ENCODE results near the gene HMGCLL1.

DNA sequence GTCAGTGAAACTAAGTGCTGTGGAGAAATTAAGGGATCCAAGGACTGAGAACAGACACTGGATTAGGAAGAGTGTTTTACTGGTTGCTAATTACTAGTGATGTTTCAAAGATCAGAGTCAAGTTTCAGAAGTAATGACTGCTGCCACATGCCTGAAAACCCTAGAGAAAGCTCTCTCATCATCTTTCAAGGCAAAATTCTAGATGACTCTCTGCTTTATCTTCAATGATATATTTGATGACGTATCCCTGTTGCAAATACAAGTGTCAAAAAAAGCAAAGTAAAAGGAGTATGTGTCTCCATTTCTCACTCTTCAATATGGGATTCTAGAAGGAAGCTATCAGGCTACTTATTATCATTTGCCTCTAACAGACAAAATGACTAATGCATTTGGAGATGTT, 38.0 kb downstream of the HMGCLL1 start:
- TF ChIP-seq, protein P1, sequence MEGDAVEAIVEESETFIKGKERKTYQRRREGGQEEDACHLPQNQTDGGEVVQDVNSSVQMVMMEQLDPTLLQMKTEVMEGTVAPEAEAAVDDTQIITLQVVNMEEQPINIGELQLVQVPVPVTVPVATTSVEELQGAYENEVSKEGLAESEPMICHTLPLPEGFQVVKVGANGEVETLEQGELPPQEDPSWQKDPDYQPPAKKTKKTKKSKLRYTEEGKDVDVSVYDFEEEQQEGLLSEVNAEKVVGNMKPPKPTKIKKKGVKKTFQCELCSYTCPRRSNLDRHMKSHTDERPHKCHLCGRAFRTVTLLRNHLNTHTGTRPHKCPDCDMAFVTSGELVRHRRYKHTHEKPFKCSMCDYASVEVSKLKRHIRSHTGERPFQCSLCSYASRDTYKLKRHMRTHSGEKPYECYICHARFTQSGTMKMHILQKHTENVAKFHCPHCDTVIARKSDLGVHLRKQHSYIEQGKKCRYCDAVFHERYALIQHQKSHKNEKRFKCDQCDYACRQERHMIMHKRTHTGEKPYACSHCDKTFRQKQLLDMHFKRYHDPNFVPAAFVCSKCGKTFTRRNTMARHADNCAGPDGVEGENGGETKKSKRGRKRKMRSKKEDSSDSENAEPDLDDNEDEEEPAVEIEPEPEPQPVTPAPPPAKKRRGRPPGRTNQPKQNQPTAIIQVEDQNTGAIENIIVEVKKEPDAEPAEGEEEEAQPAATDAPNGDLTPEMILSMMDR (IDR thresholded peaks at IDR 0.05), result no peak
- TF ChIP-seq POLR2AphosphoS5 (IDR thresholded peaks at IDR 0.05; ENCODE audit: low read depth, low read length) (no peak), ELF1 (IDR thresholded peaks at IDR 0.05) (no peak), MXI1 (IDR thresholded peaks at IDR 0.05; ENCODE audit: low read depth, low read length) (no peak), USF1 (IDR thresholded peaks at IDR 0.05; ENCODE audit: borderline replicate concordance, low read depth) (no peak), TEAD4 (IDR thresholded peaks at IDR 0.05; ENCODE audit: borderline replicate concordance, insufficient read depth) (no peak), GABPA (IDR thresholded peaks at IDR 0.05; ENCODE audit: low read depth) (no peak)

Data from SK-N-SH (cell line).